ENCODE data around the gene DTNBP1. TPM values are rescaled to one million over a fixed set of nuclear protein-coding genes. Genes with fewer than 3 reads are reported as not detected.

The DTNBP1 gene
- polyA plus RNA-seq, 1 donor from 2014 or later = 56.3 TPM

GRCh38 chr6:15577550-15578171 lies 85.2 kb downstream of the DTNBP1 start:
- Mint-ChIP-seq H3K27ac (peak overlapping the region in 1 of 3 donors; percentile 0), H3K4me3 (no peak overlapping the region), H3K27me3 (no peaks in the 10 kb centered on the region), H3K9me3 (no peaks in the 10 kb centered on the region), H3K36me3 (peaks cover 17% of the 10 kb centered on the region), H3K4me1 (peaks cover 11 to 19% (median 15%) of the 10 kb centered on the region in 3 donors)

- H3K4me1 Mint-ChIP-seq = peaks cover 11 to 19% (median 15%) of the 10 kb centered on the region in 3 donors
- peak overlapping the region in 1 of 3 donors; percentile 51 for H3K27ac Mint-ChIP-seq
- H3K9me3 Mint-ChIP-seq = no peaks in the 10 kb centered on the region
- H3K4me3 Mint-ChIP-seq = no peak overlapping the region
- no peaks in the 10 kb centered on the region for H3K27me3 Mint-ChIP-seq
- H3K36me3 Mint-ChIP-seq = peaks cover 18% of the 10 kb centered on the region
These were observed 85.7 kb downstream of the DTNBP1 start for GRCh38 chr6:15577106-15577505.

GRCh38 chr6:15575357-15576033 lies 87.3 kb downstream of the DTNBP1 start:
- Mint-ChIP-seq H3K27me3 (no peaks in the 10 kb centered on the region), H3K9me3 (no peaks in the 10 kb centered on the region), H3K4me3 (peak overlapping the region in 1 of 4 donors; percentile 83), H3K27ac (no peak overlapping the region), H3K36me3 (peaks cover 22% of the 10 kb centered on the region), H3K4me1 (peaks cover 12 to 21% (median 14%) of the 10 kb centered on the region in 3 donors)

GRCh38 chr6:15574486-15574885 lies 88.3 kb downstream of the DTNBP1 start:
- Mint-ChIP-seq H3K4me3 (no peak overlapping the region), H3K9me3 (no peaks in the 10 kb centered on the region), H3K4me1 (peaks cover 12 to 16% (median 14%) of the 10 kb centered on the region in 3 donors), H3K27me3 (no peaks in the 10 kb centered on the region), H3K27ac (peak overlapping the region in 1 of 3 donors; percentile 67), H3K36me3 (peaks cover 19% of the 10 kb centered on the region)

GRCh38 chr6:15574023-15574422 lies 88.8 kb downstream of the DTNBP1 start:
- H3K27me3 Mint-ChIP-seq = no peaks in the 10 kb centered on the region
- no peak overlapping the region for H3K4me3 Mint-ChIP-seq
- H3K9me3 Mint-ChIP-seq = no peaks in the 10 kb centered on the region
- no peak overlapping the region for H3K27ac Mint-ChIP-seq
- H3K4me1 Mint-ChIP-seq = peaks cover 10 to 16% (median 13%) of the 10 kb centered on the region in 3 donors
- H3K36me3 Mint-ChIP-seq = peaks cover 19% of the 10 kb centered on the region

GRCh38 chr6:15573384-15573783 lies 89.4 kb downstream of the DTNBP1 start:
- Mint-ChIP-seq H3K4me1 (peaks cover 6 to 18% (median 9%) of the 10 kb centered on the region in 3 donors), H3K4me3 (no peak overlapping the region), H3K36me3 (peaks cover 19% of the 10 kb centered on the region), H3K27me3 (no peaks in the 10 kb centered on the region), H3K27ac (no peak overlapping the region), H3K9me3 (no peaks in the 10 kb centered on the region)

GRCh38 chr6:15572296-15573016 lies 90.4 kb downstream of the DTNBP1 start:
- no peaks in the 10 kb centered on the region for H3K27me3 Mint-ChIP-seq
- peaks cover 6 to 18% (median 9%) of the 10 kb centered on the region in 3 donors for H3K4me1 Mint-ChIP-seq
- no peak overlapping the region for H3K27ac Mint-ChIP-seq
- H3K36me3 Mint-ChIP-seq = peaks cover 16% of the 10 kb centered on the region
- peaks cover 0 to under 1% (median 0%) of the 10 kb centered on the region in 3 donors for H3K9me3 Mint-ChIP-seq
- H3K4me3 Mint-ChIP-seq = no peak overlapping the region

- Mint-ChIP-seq H3K27ac (peak overlapping the region in 1 of 3 donors; percentile 91), H3K4me1 (peaks cover 3 to 17% (median 4%) of the 10 kb centered on the region in 3 donors)
These were observed 92.7 kb downstream of the DTNBP1 start for GRCh38 chr6:15570171-15570570.

GRCh38 chr6:15569035-15569995 lies 93.5 kb downstream of the DTNBP1 start:
- Mint-ChIP-seq H3K4me3 (no peak overlapping the region), H3K27me3 (no peaks in the 10 kb centered on the region), H3K36me3 (peaks cover 12% of the 10 kb centered on the region), H3K9me3 (peaks cover 0 to 2% (median 2%) of the 10 kb centered on the region in 3 donors), H3K27ac (peak overlapping the region in 1 of 3 donors; percentile 91), H3K4me1 (peaks cover 3 to 18% (median 4%) of the 10 kb centered on the region in 3 donors)

More at GRCh38 chr6:15570171-15570570, 92.7 kb downstream of the DTNBP1 start:
- H3K36me3 Mint-ChIP-seq = peaks cover 16% of the 10 kb centered on the region
- no peaks in the 10 kb centered on the region for H3K27me3 Mint-ChIP-seq
- H3K4me3 Mint-ChIP-seq = no peak overlapping the region
- H3K9me3 Mint-ChIP-seq = peaks cover 0 to 2% (median 2%) of the 10 kb centered on the region in 3 donors

- Mint-ChIP-seq H3K27me3 (no peaks in the 10 kb centered on the region), H3K27ac (peak overlapping the region in 1 of 3 donors; percentile 17), H3K9me3 (peaks cover 0 to 2% (median 2%) of the 10 kb centered on the region in 3 donors), H3K4me3 (peak overlapping the region in 1 of 4 donors; percentile 2), H3K36me3 (peaks cover 8% of the 10 kb centered on the region), H3K4me1 (peaks cover 13 to 20% (median 14%) of the 10 kb centered on the region in 3 donors)
These were observed 99.9 kb downstream of the DTNBP1 start for GRCh38 chr6:15562977-15563376.

GRCh38 chr6:15561447-15562199 lies 101.2 kb downstream of the DTNBP1 start:
- Mint-ChIP-seq H3K27ac (no peak overlapping the region), H3K27me3 (no peaks in the 10 kb centered on the region), H3K4me3 (no peak overlapping the region), H3K36me3 (peaks cover 10% of the 10 kb centered on the region), H3K9me3 (peaks cover 0 to 2% (median 0%) of the 10 kb centered on the region in 3 donors), H3K4me1 (peaks cover 14 to 22% (median 22%) of the 10 kb centered on the region in 3 donors)

GRCh38 chr6:15560713-15561112 lies 102.1 kb downstream of the DTNBP1 start:
- Mint-ChIP-seq H3K27me3 (no peaks in the 10 kb centered on the region), H3K36me3 (peaks cover 11% of the 10 kb centered on the region), H3K4me3 (no peak overlapping the region), H3K9me3 (no peaks in the 10 kb centered on the region), H3K4me1 (peaks cover 11 to 23% (median 21%) of the 10 kb centered on the region in 3 donors), H3K27ac (no peak overlapping the region)

- H3K4me1 Mint-ChIP-seq = peaks cover 25 to 33% (median 27%) of the 10 kb centered on the region in 3 donors
These were observed 105.7 kb downstream of the DTNBP1 start for GRCh38 chr6:15557174-15557573.

More at GRCh38 chr6:15557174-15557573, 105.7 kb downstream of the DTNBP1 start:
- no peaks in the 10 kb centered on the region for H3K27me3 Mint-ChIP-seq
- H3K4me3 Mint-ChIP-seq = no peak overlapping the region
- no peaks in the 10 kb centered on the region for H3K9me3 Mint-ChIP-seq
- H3K36me3 Mint-ChIP-seq = peaks cover 6% of the 10 kb centered on the region
- H3K27ac Mint-ChIP-seq = no peak overlapping the region

Measured in IgD-negative memory B cell (primary cell).